DND-41 (cell line): ENCODE results near the gene MTARC2.

Experiments
- ATAC-seq: fragments of 200-7000 bp; cut with Tn5 transposase; 3 replicates; pipeline ENCODE4 v1.9.1; 2021; ENCODE audit warnings: low read depth; ENCODE audit not compliant: insufficient read depth
- DNase-seq: peaks from one replicate; pipeline ENCODE4 v3.0.0-alpha.2; 2020
- H2AFZ ChIP-seq: 2 replicates; pipeline ENCODE4 v1.6.0; 2012; ENCODE audit warnings: low read depth, low read length
- H3K27ac ChIP-seq: 2 replicates; pipeline ENCODE4 v1.5.1; 2012; ENCODE audit warnings: low read length, inconsistent platforms
- H3K27me3 ChIP-seq: fragments of 200-600 bp; sonication (generic); 2 replicates; pipeline ENCODE4 v1.6.0; 2012; ENCODE audit warnings: low read length, mild to moderate bottlenecking, inconsistent platforms; ENCODE audit not compliant: insufficient read depth, poor library complexity
- H3K36me3 ChIP-seq: 2 replicates; pipeline ENCODE4 v1.5.1; 2012; ENCODE audit warnings: low read length, inconsistent platforms; ENCODE audit not compliant: insufficient read depth
- H3K4me1 ChIP-seq: 2 replicates; pipeline ENCODE4 v1.5.1; 2012; ENCODE audit warnings: mild to moderate bottlenecking, low read length; ENCODE audit not compliant: insufficient read depth
- H3K4me2 ChIP-seq: 2 replicates; pipeline ENCODE4 v1.6.0; 2012; ENCODE audit warnings: mild to moderate bottlenecking, moderate library complexity, low read length, inconsistent platforms; ENCODE audit not compliant: insufficient read depth
- H3K4me3 ChIP-seq, 2 experiments: fragments of 200-600 bp in 1 of 2; shearing (Covaris generic) in 1 of 2; 2 replicates each; pipeline ENCODE4 v1.5.1; 2012 to 2016; ENCODE audit warnings: inconsistent platforms in 2 of 2, low read length in 2 of 2, mild to moderate bottlenecking in 2 of 2, low read depth in 1 of 2, moderate library complexity in 1 of 2
- H3K79me2 ChIP-seq: 2 replicates; pipeline ENCODE4 v1.6.0; 2012; ENCODE audit warnings: low read length, inconsistent platforms; ENCODE audit not compliant: insufficient read depth
- H3K9ac ChIP-seq: 2 replicates; pipeline ENCODE4 v1.6.0; 2012; ENCODE audit warnings: low read depth, mild to moderate bottlenecking, inconsistent platforms, low read length, moderate library complexity
- H3K9me3 ChIP-seq: 2 replicates; pipeline ENCODE4 v1.5.1; 2012; ENCODE audit warnings: low read length, moderate library complexity, mild to moderate bottlenecking, inconsistent platforms; ENCODE audit not compliant: insufficient read depth, severe bottlenecking
- H4K20me1 ChIP-seq: 2 replicates; pipeline ENCODE4 v1.6.0; 2012; ENCODE audit warnings: low read length; ENCODE audit not compliant: insufficient read depth
- CTCF ChIP-seq: IDR thresholded peaks from 2 replicates; pipeline ENCODE4 v1.5.1; 2012; ENCODE audit warnings: borderline replicate concordance, low read length, moderate library complexity, mild to moderate bottlenecking; ENCODE audit not compliant: poor library complexity, severe bottlenecking; ENCODE audit errors: extremely low read depth
- EZH2 ChIP-seq: IDR thresholded peaks from 3 replicates; pipeline ENCODE4 v1.6.1; 2012; ENCODE audit warnings: borderline replicate concordance, low read depth, mild to moderate bottlenecking, moderate library complexity, low read length, inconsistent platforms; ENCODE audit not compliant: severe bottlenecking

Gene MTARC2

GRCh38 chr1:220818421-220819173 is 70.5 kb downstream of the MTARC2 start:
- Histone ChIP-seq H3K4me2 (no peak overlapping the region), H3K27ac (no peak overlapping the region), H4K20me1 (no peaks in the 10 kb centered on the region), H3K79me2 (no peaks in the 10 kb centered on the region), H3K9ac (no peak overlapping the region), H2AFZ (no peak overlapping the region), H3K27me3 (no peaks in the 10 kb centered on the region), H3K36me3 (no peaks in the 10 kb centered on the region), H3K4me1 (no peaks in the 10 kb centered on the region), H3K4me3 (no peak overlapping the region), H3K9me3 (no peaks in the 10 kb centered on the region)
- TF ChIP-seq CTCF (no peak), EZH2 (no peak)
- DNase-seq (no peak), ATAC-seq (no peak)

GRCh38 chr1:220819467-220820026 is 71.4 kb downstream of the MTARC2 start:
- Histone ChIP-seq H3K4me1 (no peaks in the 10 kb centered on the region), H3K36me3 (no peaks in the 10 kb centered on the region), H2AFZ (no peak overlapping the region), H3K4me2 (no peak overlapping the region), H3K4me3 (no peak overlapping the region), H3K9me3 (no peaks in the 10 kb centered on the region), H4K20me1 (no peaks in the 10 kb centered on the region), H3K9ac (no peak overlapping the region), H3K27me3 (no peaks in the 10 kb centered on the region), H3K79me2 (no peaks in the 10 kb centered on the region), H3K27ac (no peak overlapping the region)
- no peak for ATAC-seq
- TF ChIP-seq CTCF = no peak
- TF ChIP-seq EZH2 = no peak
- no peak for DNase-seq

GRCh38 chr1:220824031-220824989 is 76.2 kb downstream of the MTARC2 start:
- no peaks in the 10 kb centered on the region for H3K9me3 ChIP-seq
- H3K9ac ChIP-seq = no peak overlapping the region
- no peak overlapping the region for H3K4me3 ChIP-seq
- H3K27ac ChIP-seq = no peak overlapping the region
- no peak overlapping the region for H2AFZ ChIP-seq
- no peaks in the 10 kb centered on the region for H3K27me3 ChIP-seq
- H4K20me1 ChIP-seq = no peaks in the 10 kb centered on the region
- DNase-seq (no peak), ATAC-seq (no peak)
- no peak overlapping the region for H3K4me2 ChIP-seq
- H3K79me2 ChIP-seq = no peaks in the 10 kb centered on the region
- H3K36me3 ChIP-seq = no peaks in the 10 kb centered on the region
- no peaks in the 10 kb centered on the region for H3K4me1 ChIP-seq
- no peak for TF ChIP-seq EZH2
- TF ChIP-seq CTCF = no peak
